D721Med (cell line): Measurements from ENCODE around the gene ANKK1.

Experiments used
- DNase-seq: peaks from one replicate; pipeline ENCODE4 v3.0.0; 2011; ENCODE audit warnings: low spot score; ENCODE audit not compliant: insufficient read length
- FAIRE-seq: peaks from 2 replicates; lab custom pipeline; 2011; peaks lifted over from hg19 to GRCh38; lab: Jason Lieb, UNC
- TF ChIP-seq, protein P1 (sequence below): IDR thresholded peaks from 2 replicates; pipeline ENCODE4 v1.5.1; 2012; ENCODE audit warnings: mild to moderate bottlenecking, control low read depth; ENCODE audit not compliant: insufficient read depth; ENCODE audit errors: missing control alignments

ANKK1 gene

DNA sequence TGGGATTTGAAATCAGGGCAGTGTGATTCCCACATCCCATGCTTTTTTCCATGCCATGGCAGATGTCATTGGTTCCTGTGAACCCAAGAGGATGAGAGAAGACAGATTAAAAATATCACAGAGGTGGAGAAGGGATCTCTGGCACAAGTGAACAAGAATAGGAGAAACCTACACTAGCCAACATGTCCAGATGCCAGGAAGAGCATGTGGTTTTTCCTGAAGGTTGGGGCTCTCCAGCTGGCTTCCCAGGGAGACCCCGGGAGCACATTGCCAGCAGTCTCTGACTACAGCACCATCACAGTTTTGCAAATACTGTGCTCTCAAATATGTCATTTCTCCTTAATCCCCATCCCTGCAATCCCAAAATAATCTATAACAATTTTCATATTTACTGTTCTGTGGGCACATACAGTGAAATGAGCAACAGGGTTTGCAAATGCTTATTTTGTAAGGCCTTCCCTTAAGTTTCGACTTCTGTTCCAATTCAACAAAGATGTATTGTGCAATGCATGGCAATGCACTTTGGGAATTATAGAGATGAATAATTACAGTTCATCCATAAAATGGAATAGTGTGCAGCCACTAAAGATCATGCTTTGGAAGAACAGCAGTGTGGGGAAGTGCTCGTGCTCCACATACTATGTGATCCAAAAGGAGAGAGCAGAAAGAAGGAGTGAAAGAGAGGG lies 4.8 kb downstream of the ANKK1 start:
- no peak for DNase-seq
- TF ChIP-seq, protein P1, sequence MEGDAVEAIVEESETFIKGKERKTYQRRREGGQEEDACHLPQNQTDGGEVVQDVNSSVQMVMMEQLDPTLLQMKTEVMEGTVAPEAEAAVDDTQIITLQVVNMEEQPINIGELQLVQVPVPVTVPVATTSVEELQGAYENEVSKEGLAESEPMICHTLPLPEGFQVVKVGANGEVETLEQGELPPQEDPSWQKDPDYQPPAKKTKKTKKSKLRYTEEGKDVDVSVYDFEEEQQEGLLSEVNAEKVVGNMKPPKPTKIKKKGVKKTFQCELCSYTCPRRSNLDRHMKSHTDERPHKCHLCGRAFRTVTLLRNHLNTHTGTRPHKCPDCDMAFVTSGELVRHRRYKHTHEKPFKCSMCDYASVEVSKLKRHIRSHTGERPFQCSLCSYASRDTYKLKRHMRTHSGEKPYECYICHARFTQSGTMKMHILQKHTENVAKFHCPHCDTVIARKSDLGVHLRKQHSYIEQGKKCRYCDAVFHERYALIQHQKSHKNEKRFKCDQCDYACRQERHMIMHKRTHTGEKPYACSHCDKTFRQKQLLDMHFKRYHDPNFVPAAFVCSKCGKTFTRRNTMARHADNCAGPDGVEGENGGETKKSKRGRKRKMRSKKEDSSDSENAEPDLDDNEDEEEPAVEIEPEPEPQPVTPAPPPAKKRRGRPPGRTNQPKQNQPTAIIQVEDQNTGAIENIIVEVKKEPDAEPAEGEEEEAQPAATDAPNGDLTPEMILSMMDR: no peak
- no peak for FAIRE-seq

DNA sequence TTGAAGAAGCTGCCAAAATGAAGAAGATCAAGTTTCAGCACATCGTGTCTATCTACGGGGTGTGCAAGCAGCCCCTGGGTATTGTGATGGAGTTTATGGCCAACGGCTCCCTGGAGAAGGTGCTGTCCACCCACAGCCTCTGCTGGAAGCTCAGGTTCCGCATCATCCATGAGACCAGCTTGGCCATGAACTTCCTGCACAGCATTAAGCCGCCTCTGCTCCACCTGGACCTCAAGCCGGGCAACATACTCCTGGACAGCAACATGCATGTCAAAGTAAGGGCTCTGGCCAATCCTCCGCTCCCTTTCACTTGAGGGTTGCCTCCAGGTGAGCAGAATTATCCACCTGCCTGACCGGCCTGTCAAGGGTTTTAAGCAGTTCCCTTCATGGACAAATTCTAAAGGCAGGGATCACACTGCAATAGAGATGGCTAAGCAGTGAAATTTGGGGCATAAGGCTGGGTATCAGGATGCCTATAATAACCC lies 6.0 kb downstream of the ANKK1 start:
- DNase-seq (no peak), FAIRE-seq (no peak)
- TF ChIP-seq, protein P1: no peak

GRCh38 chr11:113394919-113395318 lies 7.3 kb downstream of the ANKK1 start:
- TF ChIP-seq, protein P1: no peak
- no peak for DNase-seq
- FAIRE-seq: no peak

DNA sequence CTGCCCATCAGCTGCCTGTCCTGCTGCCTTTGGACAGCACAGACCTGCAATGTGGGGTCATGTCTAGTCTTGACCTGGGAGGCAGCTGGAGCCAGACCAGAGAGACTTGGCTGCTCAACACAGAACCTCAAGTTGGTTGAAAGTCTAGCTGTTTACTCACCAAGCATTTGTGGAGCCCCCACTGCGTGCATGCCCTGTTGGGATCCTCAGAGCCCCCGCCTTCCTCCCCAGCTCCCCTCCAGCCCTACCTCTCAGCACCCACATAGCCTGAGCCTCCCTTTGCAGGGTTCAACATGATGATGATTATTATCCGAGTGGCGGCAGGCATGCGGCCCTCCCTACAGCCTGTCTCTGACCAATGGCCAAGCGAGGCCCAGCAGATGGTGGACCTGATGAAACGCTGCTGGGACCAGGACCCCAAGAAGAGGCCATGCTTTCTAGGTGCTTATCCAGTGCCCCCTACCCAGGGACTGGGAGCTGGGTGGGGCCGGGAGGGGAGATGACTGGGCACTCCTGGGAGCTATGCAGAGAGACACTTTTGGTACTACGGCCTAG lies 8.3 kb downstream of the ANKK1 start:
- TF ChIP-seq, protein P1: no peak
- no peak for FAIRE-seq
- DNase-seq: no peak

DNA sequence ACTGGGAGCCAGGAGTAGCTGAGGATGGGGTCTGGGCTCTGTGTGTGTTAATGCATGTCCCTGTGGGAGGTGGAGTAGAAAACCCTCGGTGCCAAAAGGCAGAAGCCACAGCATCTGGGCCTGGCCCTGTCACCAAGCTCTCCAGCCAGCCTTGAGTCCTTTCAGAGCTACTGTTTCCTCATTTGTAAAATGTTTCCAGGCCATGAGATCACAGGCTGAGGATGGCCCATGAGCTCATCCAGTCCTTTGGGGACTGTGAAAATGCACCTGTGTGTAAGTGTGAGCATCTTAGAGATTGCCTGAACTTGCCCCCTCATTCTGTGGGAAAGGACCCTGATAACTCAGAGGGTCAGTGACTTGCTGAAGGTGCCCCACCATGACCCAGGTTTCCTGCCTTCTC lies 9.1 kb downstream of the ANKK1 start:
- FAIRE-seq (no peak), DNase-seq (no peak)
- TF ChIP-seq, protein P1: no peak

- FAIRE-seq: no peak
- TF ChIP-seq, protein P1: no peak
- no peak for DNase-seq
Measured at GRCh38 chr11:113397212-113397611, 9.6 kb downstream of the ANKK1 start.

DNA sequence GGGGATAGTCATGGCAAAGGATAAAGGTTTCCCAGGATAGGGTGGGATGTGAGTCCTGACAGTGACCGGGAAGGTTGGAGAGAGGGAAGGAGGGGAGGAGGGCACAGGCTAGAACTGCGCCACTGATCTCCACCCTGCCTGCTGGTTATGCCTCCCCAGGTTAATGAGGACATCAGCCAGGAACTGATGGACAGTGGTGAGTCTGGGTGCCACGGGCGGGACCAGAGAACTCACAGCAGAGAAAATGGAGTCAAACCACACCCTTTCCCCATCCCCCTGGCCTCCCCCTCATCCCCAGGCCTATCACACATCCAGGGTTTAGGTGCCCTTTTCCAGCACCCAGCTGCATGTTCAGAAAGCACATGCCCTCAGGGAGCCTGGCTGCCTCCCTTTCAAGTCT lies 10.2 kb downstream of the ANKK1 start:
- FAIRE-seq: no peak
- no peak for DNase-seq
- TF ChIP-seq, protein P1: no peak
